Natural killer cell treated with Interleukin-12 subunit alpha and Interleukin-12 subunit beta and Interleukin-15 and Interleukin-18, amount 100 ng/mL, for 72 hours (primary cell): Measurements from ENCODE around the gene LIMCH1. TPM values are rescaled to one million over a fixed set of nuclear protein-coding genes. Genes with fewer than 3 reads are reported as not detected.
"Not testable (repeated sequence)": the region's sequence is repeated elsewhere in the genome, so short reads cannot be mapped to it uniquely, and the experiment has no call there.

ENCODE experiments used
- ATAC-seq, 2 donors: fragments of 150-1000 bp; cut with Tn5 transposase in 1 of 2; sonication (Bioruptor Pico), chemical (Tn5 transposase) in 1 of 2; 2 replicates each; pipeline ENCODE4 v1.10.0; 2021
- DNase-seq: peaks from one replicate; pipeline ENCODE4 v3.0.0; 2022; ENCODE audit warnings: low spot score
- H3K27ac Mint-ChIP-seq, 2 donors: 1 replicate in 1 of 2; 2 replicates in 1 of 2; pipeline ENCODE4 v1.8.0; 2022; ENCODE audit warnings: mixed read lengths in 2 of 2, mild to moderate bottlenecking in 1 of 2, moderate library complexity in 1 of 2
- H3K27me3 Mint-ChIP-seq, 2 donors: 1 replicate in 1 of 2; 2 replicates in 1 of 2; pipeline ENCODE4 v1.8.0; 2022; ENCODE audit warnings: mixed read lengths in 2 of 2
- H3K36me3 Mint-ChIP-seq: one replicate; pipeline ENCODE4 v1.8.0; 2022; ENCODE audit warnings: mixed read lengths
- H3K4me1 Mint-ChIP-seq, 2 donors: 1 replicate in 1 of 2; 2 replicates in 1 of 2; pipeline ENCODE4 v1.8.0; 2022; ENCODE audit warnings: low read depth in 2 of 2, mixed read lengths in 2 of 2, mild to moderate bottlenecking in 1 of 2
- H3K4me3 Mint-ChIP-seq: one replicate; pipeline ENCODE4 v1.8.0; 2022; ENCODE audit warnings: mixed read lengths
- H3K9me3 Mint-ChIP-seq: 2 replicates; pipeline ENCODE4 v1.8.0; 2022; ENCODE audit warnings: mixed read lengths
- total RNA-seq, 2 donors: library from RNA; stranded (reverse); gene quantifications; one replicate each; pipeline ENCODE4 v1.2.3, GENCODE V29; 2022

LIMCH1 gene
- total RNA-seq, 2 donors from 2014 or later = not detected

DNA sequence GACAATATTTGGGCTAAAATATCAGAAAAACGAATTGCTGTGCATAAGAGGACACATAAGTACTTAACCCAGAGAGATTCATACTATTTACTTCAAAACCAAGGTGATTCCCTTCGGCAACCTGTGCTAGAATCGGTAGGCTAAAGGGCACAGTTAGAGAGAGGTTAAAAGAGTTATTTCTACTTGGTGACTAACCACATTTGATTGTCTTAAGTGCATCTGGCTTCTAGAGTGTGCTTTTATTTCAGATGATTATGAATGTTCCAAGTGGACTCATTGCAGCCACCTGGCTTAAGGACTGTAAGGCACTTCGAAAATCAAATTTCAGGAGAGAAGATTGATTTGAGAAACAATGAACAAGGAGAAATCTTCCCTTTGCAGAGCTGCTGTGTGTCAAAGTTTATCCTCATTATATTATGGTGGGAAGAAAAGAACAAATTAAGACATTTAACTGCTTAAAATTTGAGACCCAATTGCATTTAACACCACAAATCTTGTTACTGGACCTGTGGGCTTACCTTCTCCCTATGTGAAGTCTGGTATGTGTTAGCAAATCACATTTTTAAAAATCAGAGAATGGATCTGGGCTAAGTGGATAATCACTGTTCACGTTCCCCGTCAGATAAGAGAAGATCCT, 176.5 kb downstream of the LIMCH1 start:
- H3K27ac Mint-ChIP-seq = no peak overlapping the region
- ATAC-seq (no peak), DNase-seq (no peak)
- H3K4me1 Mint-ChIP-seq = no peaks in the 10 kb centered on the region
- H3K9me3 Mint-ChIP-seq = peaks cover 2% of the 10 kb centered on the region
- no peak overlapping the region for H3K4me3 Mint-ChIP-seq
- no peaks in the 10 kb centered on the region for H3K27me3 Mint-ChIP-seq
- no peaks in the 10 kb centered on the region for H3K36me3 Mint-ChIP-seq

DNA sequence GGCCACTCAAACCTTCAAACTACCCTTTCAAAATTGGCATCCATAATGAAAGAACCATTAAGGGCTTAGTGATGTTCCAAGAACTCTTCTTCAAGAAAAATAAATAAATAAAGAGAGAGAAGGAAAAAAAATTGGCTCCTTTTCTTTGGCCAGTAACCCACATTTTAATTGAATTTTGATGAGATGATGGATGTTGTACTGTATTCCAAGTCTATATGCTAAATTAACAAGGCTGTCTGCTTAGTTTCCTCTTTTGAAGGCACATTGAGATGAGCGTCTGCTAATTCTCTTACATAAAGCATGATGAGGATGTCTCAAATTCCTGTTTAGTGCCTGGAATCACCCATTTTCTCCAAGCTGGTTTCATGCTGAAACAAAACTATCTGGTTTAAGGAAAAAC, 177.2 kb downstream of the LIMCH1 start:
- ATAC-seq (no peak), DNase-seq (no peak)
- H3K36me3 Mint-ChIP-seq = no peaks in the 10 kb centered on the region
- H3K4me3 Mint-ChIP-seq = no peak overlapping the region
- no peaks in the 10 kb centered on the region for H3K4me1 Mint-ChIP-seq
- no peak overlapping the region for H3K27ac Mint-ChIP-seq
- peaks cover 7% of the 10 kb centered on the region for H3K9me3 Mint-ChIP-seq
- H3K27me3 Mint-ChIP-seq = no peaks in the 10 kb centered on the region

DNA sequence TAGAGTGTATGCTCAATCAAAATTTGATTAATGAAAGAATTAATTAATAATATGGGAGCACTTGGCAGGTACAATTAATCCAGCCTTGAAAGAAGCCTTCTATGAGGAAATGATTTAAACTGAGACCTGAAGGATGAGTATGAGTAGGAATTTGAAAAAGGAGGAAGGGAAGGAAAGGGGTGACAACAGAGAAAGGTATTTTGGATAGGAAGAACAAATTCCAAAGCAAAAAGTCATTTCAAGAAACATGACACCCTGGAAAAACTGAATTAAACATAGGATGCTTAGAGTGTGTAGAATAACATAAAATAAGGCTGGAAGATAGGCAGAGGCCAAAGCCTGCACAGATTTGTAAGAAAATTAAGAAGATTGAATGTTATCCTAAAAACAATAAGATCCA, 180.9 kb downstream of the LIMCH1 start:
- no peaks in the 10 kb centered on the region for H3K27me3 Mint-ChIP-seq

DNA sequence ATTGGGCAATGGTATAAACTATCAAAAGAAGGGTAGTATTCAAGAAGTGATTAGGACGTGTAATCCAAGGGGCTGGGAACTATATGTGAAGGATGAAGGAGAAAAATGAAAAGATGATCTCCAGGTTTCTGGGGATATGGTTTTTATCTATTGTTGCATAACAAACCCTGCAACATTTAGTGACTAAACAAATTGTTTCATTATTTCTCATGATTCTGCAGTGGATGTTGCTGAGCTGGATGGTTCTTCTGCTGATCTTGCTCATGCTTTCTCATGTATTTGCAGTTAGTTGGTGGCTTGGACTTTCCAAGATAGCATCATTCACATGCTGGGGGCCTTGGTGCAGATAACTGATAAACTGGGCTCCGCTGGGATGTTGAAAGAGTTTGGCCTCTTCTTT, 181.5 kb downstream of the LIMCH1 start:
- Mint-ChIP-seq H3K36me3 (no peaks in the 10 kb centered on the region), H3K4me3 (no peak overlapping the region), H3K4me1 (no peaks in the 10 kb centered on the region), H3K27me3 (no peaks in the 10 kb centered on the region), H3K9me3 (peaks cover 8% of the 10 kb centered on the region), H3K27ac (no peak overlapping the region)
- DNase-seq (no peak), ATAC-seq (no peak)

More for the DNA sequence above, 180.9 kb downstream of the LIMCH1 start:
- DNase-seq (no peak), ATAC-seq (no peak)
- Mint-ChIP-seq H3K4me3 (no peak overlapping the region), H3K27ac (no peak overlapping the region), H3K36me3 (no peaks in the 10 kb centered on the region), H3K9me3 (peaks cover 8% of the 10 kb centered on the region), H3K4me1 (no peaks in the 10 kb centered on the region)

DNA sequence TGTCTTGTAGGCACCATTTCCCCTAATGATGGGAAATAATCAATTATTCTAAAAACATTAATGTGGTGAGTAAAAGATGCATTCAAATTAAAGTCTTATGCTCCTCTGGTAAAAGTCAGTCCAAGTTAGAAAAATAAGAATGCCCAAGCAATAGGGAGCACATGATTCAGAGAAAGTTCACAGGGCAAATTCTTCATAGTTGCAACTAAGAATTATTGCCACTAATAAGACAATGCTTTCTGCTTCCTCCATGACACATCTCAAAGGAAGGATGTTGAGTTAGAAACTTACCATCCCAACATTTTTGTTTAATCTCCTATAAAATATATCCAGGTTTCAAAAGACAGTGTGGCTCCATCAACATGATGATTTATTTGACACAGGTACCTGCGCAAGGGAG, 184.2 kb downstream of the LIMCH1 start:
- no peak for DNase-seq
- Mint-ChIP-seq H3K36me3 (peaks cover 7% of the 10 kb centered on the region), H3K27ac (no peak overlapping the region), H3K27me3 (no peaks in the 10 kb centered on the region), H3K4me1 (no peaks in the 10 kb centered on the region), H3K9me3 (peaks cover 13% of the 10 kb centered on the region), H3K4me3 (no peak overlapping the region)
- ATAC-seq = no peak

DNA sequence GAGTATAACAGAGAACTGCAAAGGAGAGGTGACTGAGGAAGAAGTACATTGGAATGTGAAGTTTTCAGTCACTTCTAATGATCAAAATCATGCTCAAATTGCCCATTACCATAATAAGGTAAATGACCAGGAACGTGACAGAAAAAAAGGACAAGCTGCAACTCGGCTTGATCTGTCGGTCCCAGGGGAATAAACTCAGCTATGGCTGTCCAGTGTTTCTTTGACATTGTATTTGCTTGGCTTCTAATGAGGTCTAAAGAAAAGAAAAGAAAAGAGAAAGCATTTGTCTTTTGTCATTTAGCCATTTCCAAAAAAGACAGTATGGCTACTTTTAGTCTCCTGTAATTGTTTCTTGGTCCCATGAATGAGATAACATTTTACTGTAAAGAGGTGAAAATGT, 185.3 kb downstream of the LIMCH1 start:
- Mint-ChIP-seq H3K27me3 (no peaks in the 10 kb centered on the region), H3K27ac (no peak overlapping the region), H3K9me3 (peaks cover 13% of the 10 kb centered on the region), H3K36me3 (peaks cover 7% of the 10 kb centered on the region), H3K4me1 (no peaks in the 10 kb centered on the region), H3K4me3 (no peak overlapping the region)
- DNase-seq = no peak
- no peak for ATAC-seq

DNA sequence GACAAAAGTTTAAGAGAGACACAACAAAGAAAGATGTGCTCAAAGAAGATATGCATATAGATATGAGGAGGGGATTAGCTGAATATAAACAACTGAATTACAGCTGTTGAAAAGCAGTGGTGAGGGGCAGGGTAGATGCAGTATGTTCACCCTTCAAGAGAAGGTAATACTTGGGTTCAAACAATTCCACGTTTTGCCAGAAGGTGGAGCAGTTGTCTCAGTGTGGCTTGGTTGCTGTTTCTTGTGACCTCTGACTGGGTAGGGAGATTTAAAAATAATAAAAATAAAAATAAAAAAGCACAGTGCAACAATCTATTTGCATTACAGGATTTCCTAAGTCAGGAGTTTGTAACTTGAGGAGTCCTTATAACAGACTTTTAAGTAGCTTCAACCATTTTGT, 187.3 kb downstream of the LIMCH1 start:
- peaks cover 2 to 4% of the 10 kb centered on the region in 2 donors for H3K27me3 Mint-ChIP-seq
- DNase-seq = no peak
- no peak overlapping the region for H3K4me3 Mint-ChIP-seq
- H3K27ac Mint-ChIP-seq = no peak overlapping the region
- no peak for ATAC-seq
- H3K9me3 Mint-ChIP-seq = peaks cover 6% of the 10 kb centered on the region
- H3K4me1 Mint-ChIP-seq = no peaks in the 10 kb centered on the region
- peaks cover 7% of the 10 kb centered on the region for H3K36me3 Mint-ChIP-seq

DNA sequence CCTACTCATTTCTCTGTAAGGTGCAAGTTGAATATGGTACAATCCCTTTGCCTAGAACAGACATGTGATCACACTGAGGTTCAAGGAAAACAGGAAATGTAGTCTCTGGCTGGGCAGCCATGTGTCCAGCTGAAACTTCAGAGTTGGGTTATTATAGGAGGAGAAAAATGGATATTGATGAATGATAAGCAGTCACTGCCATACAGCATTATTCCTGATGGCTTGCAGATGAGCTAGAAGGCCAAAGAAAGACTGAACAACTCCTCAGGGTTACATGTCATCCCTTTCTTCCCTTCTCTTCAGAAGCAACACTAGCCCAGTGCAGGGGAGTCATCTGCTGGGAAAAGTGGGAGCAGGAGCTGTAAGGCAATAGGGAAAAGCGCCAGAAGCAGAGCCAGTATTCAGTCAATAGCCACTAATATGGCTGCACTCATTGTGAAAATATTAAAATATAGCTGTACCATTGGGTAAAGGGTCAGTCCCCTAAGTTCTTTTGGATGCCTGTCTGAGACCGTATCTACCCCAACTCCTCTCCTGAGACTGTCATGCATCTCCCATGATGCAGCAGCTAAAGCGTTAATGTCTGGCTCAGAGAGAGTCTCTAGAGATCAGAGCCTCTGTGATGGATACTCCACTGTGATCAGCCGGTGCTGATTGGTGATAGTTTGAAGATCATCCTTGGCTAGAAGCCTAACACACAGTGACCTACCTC, 190.1 kb downstream of the LIMCH1 start:
- no peaks in the 10 kb centered on the region for H3K4me1 Mint-ChIP-seq
- ATAC-seq (no peak), DNase-seq (no peak)
- no peak overlapping the region for H3K4me3 Mint-ChIP-seq
- H3K27ac Mint-ChIP-seq = no peak overlapping the region
- peaks cover 4 to 7% of the 10 kb centered on the region in 2 donors for H3K27me3 Mint-ChIP-seq
- peaks cover 5% of the 10 kb centered on the region for H3K9me3 Mint-ChIP-seq
- H3K36me3 Mint-ChIP-seq = peaks cover 7% of the 10 kb centered on the region

DNA sequence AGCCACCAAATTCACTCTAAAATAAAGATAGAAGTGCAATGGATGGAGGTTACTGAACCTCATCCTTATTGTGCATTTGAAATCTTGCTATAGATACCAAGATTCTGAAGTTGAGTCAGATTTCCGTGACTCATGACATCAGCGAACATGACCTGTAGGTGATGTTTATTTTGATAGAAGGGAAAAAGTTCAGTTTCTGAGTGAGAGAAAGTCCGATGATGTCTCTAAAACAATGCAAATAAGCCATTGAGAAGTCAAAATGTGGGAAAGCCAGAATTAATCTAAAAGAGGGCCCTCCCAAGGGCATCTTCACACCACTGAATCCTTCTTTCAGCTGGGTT, 190.6 kb downstream of the LIMCH1 start:
- Mint-ChIP-seq H3K27me3 (peaks cover 4 to 7% of the 10 kb centered on the region in 2 donors), H3K4me1 (no peaks in the 10 kb centered on the region), H3K4me3 (no peak overlapping the region), H3K36me3 (peaks cover 7% of the 10 kb centered on the region), H3K9me3 (peaks cover 5% of the 10 kb centered on the region), H3K27ac (no peak overlapping the region)
- ATAC-seq (no peak), DNase-seq (no peak)

DNA sequence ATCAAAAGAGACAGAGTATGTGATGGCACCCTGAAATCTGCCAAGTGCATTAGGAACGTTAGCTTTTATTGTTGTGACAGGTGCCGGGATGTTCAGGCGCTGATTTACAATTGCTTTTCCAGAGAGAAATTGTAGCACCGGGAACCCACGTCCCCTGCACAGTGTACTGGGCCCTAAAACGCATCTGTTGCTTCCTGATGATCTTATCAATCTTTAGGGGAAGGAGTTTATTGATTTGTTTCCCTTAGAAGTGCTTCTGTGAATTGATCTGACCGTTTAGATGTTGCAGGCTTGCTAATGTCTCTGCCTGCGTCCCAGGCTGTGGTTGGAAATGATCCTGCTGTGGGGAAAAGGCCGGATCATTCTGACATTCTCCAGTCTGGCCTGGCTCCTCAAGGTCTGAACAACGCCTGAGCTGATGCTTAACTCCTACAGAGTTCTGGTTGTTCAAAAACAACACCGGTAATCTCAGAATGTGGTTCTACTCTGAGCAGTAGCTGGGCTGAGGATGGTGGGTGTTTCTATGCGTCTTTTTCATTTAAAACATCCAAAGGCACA, 193.7 kb downstream of the LIMCH1 start:
- H3K36me3 Mint-ChIP-seq = no peaks in the 10 kb centered on the region
- H3K4me1 Mint-ChIP-seq = no peaks in the 10 kb centered on the region
- ATAC-seq (no peak), DNase-seq (no peak)
- peaks cover 4% of the 10 kb centered on the region for H3K9me3 Mint-ChIP-seq
- no peak overlapping the region for H3K27ac Mint-ChIP-seq
- H3K4me3 Mint-ChIP-seq = no peak overlapping the region
- peaks cover 4 to 7% of the 10 kb centered on the region in 2 donors for H3K27me3 Mint-ChIP-seq

DNA sequence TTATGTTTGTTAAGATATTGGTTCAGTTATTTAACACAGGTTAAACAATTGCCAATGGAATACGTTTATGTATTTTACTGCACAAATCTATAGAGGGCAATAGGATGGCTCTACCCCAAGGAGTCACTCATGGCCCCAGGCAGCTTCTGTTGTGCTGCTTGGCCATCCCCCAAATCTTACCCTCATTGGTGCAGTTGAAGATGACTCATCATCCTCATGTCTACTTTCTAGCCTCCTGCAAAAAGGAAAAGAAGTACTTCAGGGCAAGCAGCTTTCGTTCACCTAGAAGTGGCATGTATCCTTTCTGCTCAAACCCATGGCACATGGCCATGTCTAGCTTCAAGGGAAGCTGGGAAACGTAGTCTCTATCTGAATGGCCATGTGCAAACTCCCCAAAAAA, 196.4 kb downstream of the LIMCH1 start:
- ATAC-seq = no peak
- no peak for DNase-seq
- H3K36me3 Mint-ChIP-seq = no peaks in the 10 kb centered on the region
- peaks cover 4% of the 10 kb centered on the region for H3K9me3 Mint-ChIP-seq
- H3K27me3 Mint-ChIP-seq = peaks cover 4 to 7% of the 10 kb centered on the region in 2 donors
- H3K4me3 Mint-ChIP-seq = no peak overlapping the region
- H3K4me1 Mint-ChIP-seq = no peaks in the 10 kb centered on the region
- no peak overlapping the region for H3K27ac Mint-ChIP-seq

DNA sequence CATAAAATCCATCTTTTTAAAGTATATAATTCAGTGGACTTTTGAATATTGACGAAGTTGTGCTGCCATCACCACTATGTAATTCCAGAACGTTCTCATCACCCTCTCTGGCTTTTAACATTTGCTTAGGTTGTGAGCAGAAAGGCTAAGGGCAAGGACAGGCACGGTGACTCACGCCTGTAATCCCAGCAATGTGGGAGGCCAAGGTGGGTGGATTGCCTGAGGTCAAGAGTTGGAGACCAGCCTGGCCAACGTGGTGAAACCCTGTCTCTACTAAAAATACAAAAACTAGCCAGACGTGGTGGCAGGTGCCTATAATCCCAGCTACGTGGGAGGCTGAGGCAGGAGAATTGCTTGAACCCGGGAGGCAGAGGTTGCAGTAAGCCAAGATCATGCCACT, 199.5 kb downstream of the LIMCH1 start:
- H3K36me3 Mint-ChIP-seq, H3K4me1 Mint-ChIP-seq, H3K27me3 Mint-ChIP-seq, H3K9me3 Mint-ChIP-seq, H3K27ac Mint-ChIP-seq, H3K4me3 Mint-ChIP-seq, ATAC-seq, DNase-seq: not testable (repeated sequence)

DNA sequence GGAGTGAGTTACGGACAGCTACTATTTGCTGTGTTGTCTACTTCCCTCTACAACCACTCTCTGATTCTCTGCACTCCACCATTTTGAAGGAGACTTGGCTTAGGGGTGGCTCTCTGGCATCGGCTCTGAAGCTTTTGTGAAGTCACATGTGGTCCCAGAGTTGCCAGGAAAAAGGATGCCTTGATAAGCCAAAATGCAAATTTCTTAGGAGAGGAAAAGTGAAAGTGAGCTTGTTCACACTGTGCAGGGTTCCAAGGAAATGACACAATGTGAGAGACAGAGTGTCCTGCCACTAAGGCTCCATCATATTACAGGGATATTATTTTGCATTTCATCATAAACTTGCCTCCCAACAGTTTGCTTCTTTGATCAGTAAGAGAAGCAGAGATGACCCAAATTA, 203.4 kb downstream of the LIMCH1 start:
- no peak for ATAC-seq
- peaks cover 7% of the 10 kb centered on the region for H3K36me3 Mint-ChIP-seq
- no peak for DNase-seq
- H3K4me3 Mint-ChIP-seq = no peak overlapping the region
- H3K27me3 Mint-ChIP-seq = peaks cover 11 to 20% of the 10 kb centered on the region in 2 donors
- H3K4me1 Mint-ChIP-seq = peaks cover 0 to 4% of the 10 kb centered on the region in 2 donors
- H3K9me3 Mint-ChIP-seq = peaks cover 2% of the 10 kb centered on the region
- H3K27ac Mint-ChIP-seq = no peak overlapping the region

DNA sequence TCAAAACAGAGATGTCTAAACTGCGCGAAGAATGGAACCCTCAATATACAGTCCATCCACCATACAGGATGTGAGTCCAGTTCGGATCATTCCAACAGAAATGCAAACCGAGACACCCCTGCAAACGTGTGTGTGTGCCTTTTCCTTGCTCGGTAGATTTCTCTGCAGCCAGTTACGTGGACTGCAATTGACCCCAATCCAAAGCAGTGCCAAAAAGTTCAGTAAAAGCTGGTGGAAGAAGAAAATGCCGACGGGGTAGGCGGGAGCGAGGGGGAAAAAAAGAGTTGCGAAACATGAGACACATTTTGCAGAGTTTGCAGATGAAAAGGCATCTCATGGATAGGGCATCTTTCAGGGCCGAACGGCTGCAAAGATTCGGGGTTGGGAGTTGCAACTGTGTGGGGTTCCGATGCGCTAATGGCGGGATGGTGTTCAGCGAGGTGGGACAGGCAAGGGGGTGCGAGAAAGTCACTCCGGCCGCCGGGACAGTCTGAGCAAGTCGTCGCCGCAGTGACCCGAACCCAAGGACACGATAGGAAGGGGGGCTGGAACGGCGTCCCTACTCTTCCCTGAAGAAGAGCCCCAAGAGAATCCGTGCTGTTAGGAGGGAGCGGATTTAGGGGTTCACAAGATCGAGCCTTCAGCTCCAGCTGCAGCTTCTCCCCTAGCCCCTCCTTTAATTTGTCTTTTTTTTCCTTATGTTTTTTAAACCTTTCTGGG, 206.8 kb downstream of the LIMCH1 start:
- no peak overlapping the region for H3K4me3 Mint-ChIP-seq
- ATAC-seq = no peak
- H3K4me1 Mint-ChIP-seq = peaks cover 0 to 4% of the 10 kb centered on the region in 2 donors
- H3K36me3 Mint-ChIP-seq = peaks cover 7% of the 10 kb centered on the region
- peaks cover 2% of the 10 kb centered on the region for H3K9me3 Mint-ChIP-seq
- H3K27ac Mint-ChIP-seq = no peak overlapping the region
- DNase-seq = no peak
- peaks cover 37 to 48% of the 10 kb centered on the region in 2 donors for H3K27me3 Mint-ChIP-seq
